OCI-LY1 (cell line): Measurements from ENCODE around the gene SEMA4C.

Experiments
- CTCF ChIP-seq: fragments of 200-600 bp; sonication (generic), shearing (Covaris generic); IDR thresholded peaks from 2 replicates; pipeline ENCODE4 v1.5.1; 2017; ENCODE audit warnings: mild to moderate bottlenecking, antibody characterized with exemption, low read length, moderate library complexity, mixed read lengths
- EZH2 ChIP-seq: fragments of 200-600 bp; sonication (generic), shearing (Covaris generic); IDR thresholded peaks from 2 replicates; pipeline ENCODE4 v1.8.0; 2017; ENCODE audit warnings: borderline replicate concordance, mixed run types, mild to moderate bottlenecking, antibody characterized with exemption, low read length, moderate library complexity, mixed read lengths

- TF ChIP-seq EZH2: no peak
- no peak for TF ChIP-seq CTCF
Observed at GRCh38 chr2:96870626-96871255, 861 bp upstream of the SEMA4C start.
